Brain microvascular endothelial cell (primary cell): ENCODE data around the gene FADS6.

Source experiments
- DNase-seq: peaks from one replicate; pipeline ENCODE4 v3.0.0-alpha.2; 2020
- H3K27ac ChIP-seq: fragments of 250-450 bp; sonication (Bioruptor Pico); 2 replicates; pipeline ENCODE4 v1.5.1; 2020; ENCODE audit warnings: mild to moderate bottlenecking, moderate library complexity
- H3K27me3 ChIP-seq: fragments of 250-450 bp; sonication (Bioruptor Pico); replicated peaks from 2 replicates; pipeline ENCODE4 v1.5.1; 2020; ENCODE audit warnings: mild to moderate bottlenecking
- H3K36me3 ChIP-seq: fragments of 250-450 bp; sonication (Bioruptor Pico); replicated peaks from 2 replicates; pipeline ENCODE4 v1.5.1; 2020; ENCODE audit warnings: mild to moderate bottlenecking
- H3K4me3 ChIP-seq: 2 replicates; pipeline ENCODE4 v1.5.1; 2011; ENCODE audit warnings: low read depth, mild to moderate bottlenecking, control low read depth, low read length, moderate library complexity
- CTCF ChIP-seq: IDR thresholded peaks from 2 replicates; pipeline ENCODE4 v1.5.1; 2011; ENCODE audit warnings: low read depth, mild to moderate bottlenecking, moderate library complexity, low read length, control low read depth, inconsistent platforms; ENCODE audit errors: missing control alignments
- in situ Hi-C: cut with HindIII; loops from 2 replicates; pipeline ENCODE4 v1.10.0; 2017; ENCODE audit warnings: low sequenced_read_pairs, low pct_ligation_motif_present

FADS6 gene

GRCh38 chr17:74855323-74855722 is 38.1 kb downstream of the FADS6 start:
- H3K27ac ChIP-seq = no peak overlapping the region
- H3K36me3 ChIP-seq = no peaks in the 10 kb centered on the region
- peaks cover 58% of the 10 kb centered on the region for H3K27me3 ChIP-seq
- in situ Hi-C loops = no loop called here
- DNase-seq = no peak
- H3K4me3 ChIP-seq = no peak overlapping the region
- no peak for TF ChIP-seq CTCF

GRCh38 chr17:74854792-74855191 is 38.6 kb downstream of the FADS6 start:
- no peak overlapping the region for H3K27ac ChIP-seq
- H3K36me3 ChIP-seq = no peaks in the 10 kb centered on the region
- TF ChIP-seq CTCF = no peak
- in situ Hi-C loops = no loop called here
- peaks cover 53% of the 10 kb centered on the region for H3K27me3 ChIP-seq
- H3K4me3 ChIP-seq = no peak overlapping the region
- no peak for DNase-seq

GRCh38 chr17:74853669-74854068 is 39.8 kb downstream of the FADS6 start:
- no peak overlapping the region for H3K4me3 ChIP-seq
- TF ChIP-seq CTCF = no peak
- H3K36me3 ChIP-seq = no peaks in the 10 kb centered on the region
- no peak for DNase-seq
- H3K27me3 ChIP-seq = peaks cover 44% of the 10 kb centered on the region
- in situ Hi-C loops = no loop called here
- no peak overlapping the region for H3K27ac ChIP-seq

GRCh38 chr17:74853048-74853397 is 40.4 kb downstream of the FADS6 start:
- no peak for TF ChIP-seq CTCF
- in situ Hi-C loops = no loop called here
- Histone ChIP-seq H3K27ac (no peak overlapping the region), H3K36me3 (no peaks in the 10 kb centered on the region), H3K4me3 (no peak overlapping the region), H3K27me3 (peaks cover 43% of the 10 kb centered on the region)
- DNase-seq = no peak

- Histone ChIP-seq H3K27ac (no peak overlapping the region), H3K27me3 (peaks cover 41% of the 10 kb centered on the region), H3K4me3 (no peak overlapping the region), H3K36me3 (no peaks in the 10 kb centered on the region)
- DNase-seq = no peak
- TF ChIP-seq CTCF = no peak
- in situ Hi-C loops = no loop called here
Observed at GRCh38 chr17:74852237-74853047, 41.0 kb downstream of the FADS6 start.
